Stimulated activated CD8-positive, alpha-beta memory T cell treated with anti-CD3 and anti-CD28 coated beads, Interleukin-12 subunit alpha, Interleukin-12 subunit beta, amount 100 ng/mL, for 1 hour (primary cell): ENCODE measurements around the gene XRCC4.
"Not testable (repeated sequence)": the region's sequence is repeated elsewhere in the genome, so short reads cannot be mapped to it uniquely, and the experiment has no call there.

Source experiments
- DNase-seq: peaks from one replicate; pipeline ENCODE4 v3.0.0-alpha.2; 2020; ENCODE audit warnings: low read depth

XRCC4 gene

DNA sequence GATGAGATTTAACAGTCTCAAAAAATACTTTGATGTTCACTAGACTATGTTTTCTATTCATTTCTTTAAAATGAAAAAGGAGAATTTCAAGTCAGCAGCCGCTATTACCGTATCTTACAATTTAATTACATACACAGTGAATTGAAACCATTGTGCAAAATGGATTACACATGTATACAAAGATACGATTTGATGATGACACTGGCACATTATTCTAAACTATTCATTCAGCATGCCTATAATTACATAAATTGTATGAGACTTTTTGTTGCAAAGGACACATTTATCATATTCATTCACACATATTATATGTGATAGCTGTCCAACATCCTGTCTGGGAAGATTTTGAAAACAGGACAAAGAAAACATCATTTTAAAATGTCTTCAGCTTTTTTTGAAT lies 275.9 kb downstream of the XRCC4 start:
- no peak for DNase-seq

DNA sequence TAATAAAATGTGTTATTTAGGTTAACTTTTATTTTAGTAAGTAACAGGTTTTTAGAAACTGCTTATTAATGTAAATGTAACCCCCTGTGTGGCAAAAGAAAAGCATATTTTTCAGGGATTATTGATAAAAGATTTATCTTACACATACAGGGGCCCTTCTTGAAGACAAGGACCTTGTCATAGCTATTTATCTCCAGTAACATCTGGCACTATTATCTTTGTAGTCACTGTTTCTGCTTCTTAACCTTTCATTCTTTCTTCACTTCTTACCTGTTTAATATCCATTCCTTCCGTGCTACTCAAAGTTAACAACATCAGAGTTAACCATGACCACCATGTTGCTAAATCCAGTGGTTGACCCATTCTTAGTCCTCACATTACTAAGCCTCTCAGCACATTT lies 276.4 kb downstream of the XRCC4 start:
- no peak for DNase-seq

DNA sequence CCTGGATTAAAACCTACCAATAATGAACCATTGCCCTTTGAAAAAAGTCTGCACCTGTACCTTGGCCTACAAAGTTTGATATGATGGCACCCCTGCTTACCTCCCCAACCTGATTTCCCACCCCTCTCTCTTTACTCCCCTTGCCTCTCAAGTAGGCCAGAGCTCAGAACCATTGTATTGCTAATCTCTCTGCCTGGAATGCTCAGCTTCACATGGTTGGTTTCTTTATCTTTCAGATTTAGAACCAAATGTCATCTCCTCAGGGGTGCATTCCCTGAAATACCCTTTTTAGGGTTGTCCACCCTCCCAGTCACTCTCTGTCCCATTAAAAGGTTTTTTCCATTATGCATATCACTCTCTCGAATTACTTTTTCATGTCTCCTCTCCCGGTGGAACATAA lies 277.6 kb downstream of the XRCC4 start:
- DNase-seq, result no peak

DNA sequence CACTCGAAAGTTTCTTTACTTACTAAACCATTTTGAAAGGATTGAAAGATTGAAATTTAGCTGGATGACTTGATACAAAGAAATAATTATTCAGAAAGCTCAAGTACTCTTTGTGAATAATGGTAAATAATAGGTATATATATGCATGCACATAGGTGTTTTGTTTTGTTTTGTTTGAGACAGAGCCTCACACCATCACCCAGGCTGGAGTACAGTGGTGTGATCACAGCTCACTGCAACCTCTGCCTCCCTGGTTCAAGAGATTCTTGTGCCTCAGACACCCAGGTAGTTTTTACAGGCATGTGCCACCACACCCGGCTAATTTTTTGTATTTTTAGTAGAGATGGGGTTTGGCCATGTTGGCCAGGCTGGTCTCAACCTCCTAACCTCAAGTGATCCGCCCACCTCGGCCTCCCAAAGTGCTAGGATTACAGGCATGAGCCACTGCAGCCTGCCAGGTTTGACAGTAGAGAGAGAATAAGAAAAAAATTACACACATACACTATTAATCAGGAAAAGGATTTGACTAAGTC lies 278.2 kb downstream of the XRCC4 start:
- DNase-seq, result not testable (repeated sequence)

DNA sequence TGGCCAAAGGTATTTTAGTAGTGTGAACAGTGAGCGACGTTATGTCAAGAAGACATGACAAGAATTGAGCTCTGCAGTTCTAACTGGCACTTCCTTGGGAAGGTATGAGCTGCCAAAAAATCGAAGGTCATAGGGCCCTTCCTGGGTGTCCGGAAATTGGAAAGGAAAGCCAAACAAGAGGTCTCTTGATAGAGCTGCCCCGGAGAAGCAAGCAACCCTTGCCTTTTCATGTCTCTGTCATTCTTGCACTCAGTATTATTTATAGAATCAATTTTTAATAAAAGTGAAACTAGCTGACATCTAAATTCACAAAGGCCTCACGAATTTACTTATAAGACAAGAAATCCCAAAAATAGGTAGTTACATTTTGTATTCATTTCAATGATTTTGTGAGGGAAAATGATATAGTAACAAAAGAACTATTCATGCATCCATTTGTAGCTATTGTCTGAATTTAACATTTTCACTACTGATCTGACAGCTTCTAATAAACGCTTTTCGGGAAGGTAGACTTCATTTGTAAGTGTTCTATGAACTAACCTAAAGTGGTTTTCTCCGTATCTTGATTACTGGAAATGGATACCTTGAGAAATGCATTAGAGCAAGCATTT lies 280.4 kb downstream of the XRCC4 start:
- DNase-seq, result no peak

DNA sequence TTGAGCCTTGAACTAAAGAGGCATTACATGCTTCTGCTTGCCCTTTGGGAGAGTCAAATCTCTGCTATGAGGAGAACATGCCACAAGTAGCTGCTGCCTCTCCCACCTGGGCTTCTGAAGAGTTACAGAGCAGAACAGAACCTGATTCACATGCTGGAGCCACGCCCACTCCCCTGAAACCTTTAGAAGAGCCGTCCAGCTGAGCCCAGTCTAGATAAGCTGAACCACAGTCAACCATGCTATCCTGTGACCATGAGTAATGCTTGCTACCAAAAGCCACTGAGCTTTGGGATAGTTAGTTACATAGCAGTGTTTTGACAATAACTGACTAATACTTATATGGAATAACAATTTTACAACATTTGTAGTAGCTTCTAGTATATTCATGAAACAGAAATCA lies 283.2 kb downstream of the XRCC4 start:
- DNase-seq, result no peak

DNA sequence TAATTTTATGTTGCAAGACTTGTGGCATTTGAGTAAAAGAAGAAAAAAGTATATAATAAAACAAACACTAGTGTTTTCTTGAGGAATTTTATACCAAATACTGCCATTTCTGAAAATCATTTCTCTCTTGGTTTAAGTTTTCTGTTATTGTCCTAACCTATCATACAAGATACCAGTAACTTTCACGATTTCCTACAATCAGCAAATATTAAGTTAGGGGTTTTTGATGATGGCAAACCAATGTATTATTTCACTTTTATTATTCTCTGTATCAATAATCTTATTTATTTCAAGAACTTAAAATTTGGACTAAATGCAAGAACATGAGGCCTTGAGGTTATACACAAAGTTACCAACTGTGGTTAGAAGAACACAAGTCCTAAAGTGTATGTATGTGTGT lies 285.2 kb downstream of the XRCC4 start:
- DNase-seq, result no peak

DNA sequence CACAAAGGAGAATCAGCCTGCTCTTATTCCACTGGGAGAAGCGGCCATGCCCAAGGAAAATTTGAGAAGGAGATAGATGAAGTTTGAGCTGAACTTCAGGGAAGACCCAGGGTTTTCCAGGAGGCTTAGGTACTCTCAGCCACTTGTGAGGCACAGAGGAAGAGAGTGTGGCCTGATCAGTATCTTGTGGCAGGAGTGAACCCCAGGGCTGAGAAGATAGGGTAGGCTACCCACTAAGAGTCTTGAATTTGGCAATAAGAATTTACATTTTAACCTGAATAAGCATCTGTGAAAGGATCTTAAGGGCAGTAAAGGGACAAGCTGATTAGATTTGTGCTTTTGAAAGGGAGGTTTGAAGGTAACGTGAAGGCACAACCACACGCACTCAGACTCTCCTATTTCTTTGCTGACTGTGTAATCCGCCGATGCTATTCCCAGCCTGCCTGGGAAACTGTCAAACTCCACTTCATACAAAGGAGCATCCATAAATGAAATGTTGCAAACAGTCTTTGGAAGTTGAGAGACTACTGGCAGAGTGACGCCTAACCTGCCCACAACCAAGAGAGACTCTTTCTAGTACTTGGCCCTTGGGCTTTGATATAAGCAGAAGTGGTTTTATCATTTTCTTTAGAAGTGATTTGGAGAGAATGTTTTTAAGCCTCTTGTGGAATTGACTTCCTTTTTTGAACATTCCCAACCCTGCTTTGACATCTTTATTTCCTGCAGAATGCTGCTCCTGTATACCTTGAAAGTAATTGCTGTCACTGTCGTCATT lies 286.0 kb downstream of the XRCC4 start:
- no peak for DNase-seq

DNA sequence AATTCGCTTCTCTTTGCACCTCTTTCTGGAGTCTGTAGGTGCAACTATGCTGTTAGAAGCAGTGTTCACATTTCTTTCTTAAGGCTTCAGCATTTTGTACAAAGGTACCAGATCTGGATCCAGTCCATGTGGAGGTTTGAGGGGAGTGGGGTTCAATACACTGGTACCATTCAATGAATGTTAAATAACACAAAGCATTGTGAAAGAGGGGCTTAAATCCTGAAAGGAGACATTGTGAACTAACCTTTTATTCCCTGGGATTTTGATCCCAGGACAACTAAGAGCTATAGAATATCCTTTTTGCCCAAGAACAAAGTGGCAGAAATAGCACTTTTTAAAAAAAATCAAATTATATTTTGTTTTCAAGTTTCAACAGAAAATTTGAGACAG lies 286.5 kb downstream of the XRCC4 start:
- no peak for DNase-seq

DNA sequence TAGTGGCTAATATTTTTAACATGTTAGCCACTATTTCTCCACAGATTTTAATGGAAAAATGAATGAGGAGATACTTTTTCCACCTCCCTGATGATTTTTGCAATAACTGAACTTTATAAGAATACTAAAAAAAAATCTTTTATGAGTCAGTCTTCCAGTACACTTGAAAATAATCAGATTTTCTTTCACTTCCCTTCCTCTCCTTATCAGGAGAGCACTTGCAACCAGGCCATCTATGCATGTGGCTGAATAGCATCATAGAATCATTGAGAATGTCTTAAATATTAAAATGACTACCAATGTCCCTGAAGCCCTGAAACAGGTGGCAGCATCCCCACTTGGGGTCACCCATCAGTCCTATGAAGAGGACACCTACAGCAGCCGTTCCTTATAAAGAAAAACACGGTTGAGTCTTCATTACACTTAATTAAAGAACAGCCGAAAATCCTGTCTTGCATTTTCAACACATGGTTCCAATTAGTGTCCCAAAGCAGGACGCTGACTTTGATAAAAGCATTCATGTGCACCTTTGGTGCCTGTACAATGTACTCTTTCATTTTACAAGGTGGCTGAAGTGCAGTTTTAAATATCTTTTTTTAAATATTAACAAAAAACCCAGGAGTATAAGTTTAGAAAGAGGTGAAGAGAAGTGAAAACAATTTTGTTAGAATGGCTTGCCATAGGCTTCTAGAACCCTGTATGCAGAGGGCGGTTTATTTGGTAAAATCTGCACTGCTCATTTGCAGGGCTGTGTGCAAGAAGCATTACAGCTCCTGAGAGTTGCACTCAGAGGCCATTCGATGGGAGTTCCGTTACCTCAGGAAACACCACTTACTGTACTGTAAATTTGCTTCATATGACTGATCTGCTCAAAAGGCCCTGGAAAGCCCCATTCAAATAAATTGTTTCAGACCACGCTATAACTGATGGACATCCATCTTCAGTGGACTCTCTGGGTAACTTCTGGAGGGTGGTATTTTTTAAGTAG lies 287.3 kb downstream of the XRCC4 start:
- DNase-seq, result no peak

DNA sequence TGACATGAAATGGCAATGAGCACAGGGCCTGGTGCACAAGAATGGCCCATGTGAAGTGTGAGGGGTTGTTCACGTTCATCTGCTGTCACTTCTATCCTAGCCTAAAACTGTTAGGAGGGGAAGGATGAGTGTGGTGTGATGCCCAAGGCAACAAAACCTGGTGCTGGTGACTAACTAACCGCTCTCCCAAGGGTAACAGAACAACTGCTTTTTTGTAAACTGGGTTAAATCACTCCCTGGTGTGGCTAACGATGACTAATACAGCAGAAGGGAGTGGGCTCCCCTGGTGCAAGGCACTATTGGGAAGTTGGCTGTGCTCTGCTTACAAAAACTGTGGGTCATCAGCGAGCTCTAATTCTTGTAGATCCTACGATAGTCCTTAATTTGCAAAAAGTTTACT lies 291.0 kb downstream of the XRCC4 start:
- DNase-seq, result no peak

DNA sequence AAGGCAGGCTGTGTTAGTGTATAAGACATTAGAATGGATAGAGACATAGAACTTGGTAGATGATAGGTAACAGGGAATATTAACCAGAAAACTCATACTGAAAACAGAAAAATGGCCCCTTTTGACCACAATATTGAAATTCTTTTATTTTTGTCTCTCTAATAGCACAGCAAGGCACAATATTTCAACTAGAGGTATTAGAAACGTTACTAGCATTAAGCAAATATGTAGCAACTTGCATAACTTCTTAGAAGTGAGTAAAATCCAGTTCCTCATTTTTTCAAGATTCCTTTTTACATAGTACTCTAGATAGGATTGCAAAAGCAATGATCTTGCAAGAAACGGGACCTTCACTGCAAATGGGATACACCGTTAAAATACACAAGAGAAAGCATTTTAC lies 291.5 kb downstream of the XRCC4 start:
- DNase-seq, result no peak

DNA sequence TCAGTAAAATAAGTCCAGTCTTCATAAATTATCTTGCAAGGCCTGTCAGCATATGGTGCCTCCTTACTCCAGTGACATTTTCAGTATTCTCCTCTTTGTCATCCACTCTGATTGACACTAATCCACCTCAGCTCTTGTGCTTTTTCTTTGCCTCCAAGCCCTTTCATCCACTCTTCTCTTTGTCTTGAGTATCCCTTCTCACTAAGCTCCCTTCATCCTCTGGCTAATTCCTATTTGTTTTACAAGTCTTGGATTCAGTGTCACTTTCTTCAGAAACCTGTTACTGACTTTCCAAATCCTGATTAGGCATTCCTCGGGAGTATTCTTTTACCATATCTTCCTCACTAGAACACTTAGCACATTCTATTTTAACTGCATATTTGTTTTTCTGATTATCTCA lies 293.6 kb downstream of the XRCC4 start:
- DNase-seq, result no peak

DNA sequence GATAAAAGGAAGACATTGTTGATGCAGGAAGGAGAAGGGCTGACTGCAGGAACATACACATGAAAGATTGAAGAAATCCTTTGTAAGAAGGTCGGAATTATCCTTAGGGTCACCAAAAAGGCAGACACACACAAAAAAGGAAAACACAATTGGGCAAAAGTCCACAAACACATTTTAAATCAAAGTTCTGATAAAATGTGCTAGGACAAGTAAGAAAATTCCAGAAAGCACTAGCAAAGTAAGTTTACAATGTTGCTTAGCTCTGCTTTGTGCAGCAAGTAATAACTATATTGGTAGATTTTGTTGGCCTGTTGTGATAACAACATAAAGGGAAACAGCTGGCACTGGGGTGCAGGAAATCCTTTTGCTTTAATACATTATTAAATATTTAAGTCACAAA lies 294.4 kb downstream of the XRCC4 start:
- DNase-seq, result no peak

DNA sequence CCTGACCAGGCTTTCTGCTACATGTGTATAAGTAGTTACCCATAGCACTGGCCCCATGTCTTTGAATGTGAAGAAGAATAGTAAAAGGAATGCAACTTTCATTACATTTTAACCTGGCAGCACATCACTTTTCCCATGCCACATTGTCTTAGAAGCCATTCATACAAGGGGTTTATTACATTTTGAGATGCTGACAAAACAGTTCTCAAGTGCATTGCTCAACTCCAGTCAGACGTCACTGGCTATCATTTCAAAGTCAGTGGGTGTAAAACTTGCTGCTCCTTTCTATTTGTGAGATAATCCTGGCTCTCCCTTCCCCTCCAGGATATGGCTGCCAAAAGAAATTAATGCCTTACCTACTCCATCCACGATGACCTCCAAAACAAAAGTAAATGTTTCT lies 297.2 kb downstream of the XRCC4 start:
- no peak for DNase-seq

DNA sequence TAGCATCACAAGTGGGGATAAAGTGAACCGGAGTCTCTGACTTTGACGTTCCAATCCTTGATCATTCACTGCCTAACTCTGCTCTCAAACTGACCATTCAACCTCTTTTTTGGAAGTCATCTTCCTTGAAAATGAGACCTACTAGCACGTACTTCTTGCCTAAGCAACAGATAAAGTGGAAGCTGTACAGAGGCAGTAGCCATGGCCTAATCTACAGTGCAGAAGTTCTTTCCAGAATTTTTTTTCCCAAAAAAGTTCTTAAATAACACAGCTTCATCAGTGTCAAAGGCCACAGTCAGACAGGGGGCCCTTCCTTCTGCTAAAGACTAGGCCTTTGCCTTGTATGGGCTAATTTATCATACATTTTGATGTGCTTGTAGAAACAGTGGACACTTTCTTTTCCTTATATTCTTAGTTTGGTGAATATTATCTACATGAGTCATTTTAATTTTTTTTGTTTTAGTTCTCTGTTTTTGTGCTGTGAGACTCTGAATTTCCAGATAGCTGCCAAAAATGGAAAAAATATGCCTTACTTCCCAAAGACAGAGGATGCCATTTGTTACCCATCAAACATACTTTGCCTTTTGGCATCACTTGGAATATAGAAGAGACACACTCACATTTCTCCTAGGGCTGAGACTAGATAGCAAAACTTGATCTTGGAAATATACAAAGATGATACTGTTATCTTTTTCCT lies 297.9 kb downstream of the XRCC4 start:
- DNase-seq, result no peak

DNA sequence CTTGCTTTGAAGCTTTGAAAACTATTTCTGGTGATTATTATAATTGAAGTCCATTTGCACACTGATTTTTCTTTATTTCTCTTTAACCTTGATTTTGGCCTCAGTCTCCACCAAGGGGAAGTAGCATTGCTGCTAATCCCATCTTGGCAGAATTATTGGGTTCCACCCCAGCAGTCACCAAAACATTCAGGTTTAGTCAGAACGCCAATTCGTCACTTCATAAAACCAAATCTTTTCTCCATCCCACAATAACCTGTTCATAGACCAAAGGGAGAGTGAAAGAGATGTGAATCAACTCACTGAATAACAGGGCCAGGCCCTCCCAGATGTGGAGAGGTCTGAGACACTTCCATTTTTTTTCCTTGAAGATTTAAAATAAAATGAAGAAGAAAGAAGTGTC lies 299.1 kb downstream of the XRCC4 start:
- DNase-seq, result no peak

DNA sequence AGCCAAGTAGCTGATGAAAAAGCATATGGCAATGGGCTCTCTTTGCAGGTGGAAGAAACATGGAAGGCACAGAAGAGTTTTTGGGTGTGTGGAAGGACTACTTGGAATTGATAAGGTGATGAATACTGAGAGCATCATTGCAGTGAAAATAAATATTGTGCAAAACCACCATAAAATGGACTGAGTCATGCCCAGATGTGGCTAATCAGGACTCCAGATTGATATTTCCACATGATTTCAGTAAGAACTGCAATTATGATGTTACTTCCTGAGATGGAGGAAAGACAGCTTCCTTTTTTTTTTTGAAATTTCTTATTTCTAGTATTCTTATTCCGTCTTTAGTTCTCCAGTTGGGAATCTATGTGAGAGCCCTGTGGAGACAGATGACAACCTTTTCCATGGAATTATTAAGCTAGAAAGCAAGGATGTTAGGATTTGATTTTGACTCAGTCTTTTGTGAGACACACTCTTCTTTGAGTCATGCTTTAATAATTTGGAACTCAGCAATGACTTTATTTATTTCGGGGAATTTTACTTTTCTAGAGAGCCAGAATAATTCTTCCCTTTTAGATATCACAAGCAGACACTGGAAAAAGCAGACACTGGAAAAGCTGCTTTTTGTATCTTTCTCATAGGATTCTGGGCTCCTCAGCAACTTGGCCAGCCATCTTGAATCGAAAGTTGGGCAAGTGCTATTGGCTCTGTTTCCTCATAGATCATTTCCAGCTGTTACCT lies 300.0 kb downstream of the XRCC4 start:
- no peak for DNase-seq

DNA sequence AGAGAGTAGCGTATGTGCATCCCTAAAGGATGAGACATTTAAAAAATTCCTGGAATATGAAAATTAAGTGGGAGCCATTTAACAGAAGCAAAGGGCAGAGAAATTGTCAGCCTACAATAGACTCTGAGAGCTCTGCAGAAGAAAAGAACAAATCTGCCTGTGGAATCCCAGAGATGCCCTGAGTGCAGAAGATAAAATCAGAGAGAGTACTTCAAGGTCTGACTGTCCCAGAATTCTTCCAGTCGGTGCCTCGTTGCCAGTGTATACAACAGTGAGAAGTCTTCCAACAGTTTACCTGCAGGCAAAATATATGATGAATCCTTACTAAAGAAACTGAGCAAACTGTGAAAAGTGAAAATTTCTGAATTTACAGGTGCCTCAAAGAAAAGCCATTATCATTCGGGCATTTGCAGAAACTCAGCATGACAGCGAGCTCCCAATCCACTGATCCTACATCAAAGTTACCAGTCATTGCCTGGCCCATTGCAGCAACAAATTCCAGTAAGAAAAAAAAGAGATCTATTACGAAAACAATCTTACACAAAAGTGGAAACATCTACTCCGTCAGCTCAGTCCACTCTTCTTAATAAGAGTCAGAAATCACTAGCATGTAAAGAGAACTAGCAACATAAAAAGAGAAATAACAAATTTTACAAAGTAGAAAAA lies 301.4 kb downstream of the XRCC4 start:
- no peak for DNase-seq

DNA sequence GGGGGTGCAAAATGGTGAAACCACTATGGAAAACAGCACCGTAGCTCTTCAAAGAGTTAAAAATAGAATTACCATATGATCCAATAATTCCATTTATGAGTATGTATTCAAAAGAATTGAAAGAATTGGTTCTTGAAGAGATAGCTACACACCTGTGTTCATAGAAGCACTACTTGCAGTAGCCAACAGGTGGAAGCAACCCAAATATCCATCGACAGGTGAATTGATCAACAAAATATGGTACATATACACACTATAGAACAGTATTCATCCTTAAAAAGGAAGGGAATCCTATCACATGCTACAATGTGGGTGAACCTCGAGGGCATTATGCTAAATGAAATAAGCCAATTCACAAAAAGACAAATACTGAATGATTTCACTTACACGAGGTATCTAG lies 308.5 kb downstream of the XRCC4 start:
- no peak for DNase-seq

DNA sequence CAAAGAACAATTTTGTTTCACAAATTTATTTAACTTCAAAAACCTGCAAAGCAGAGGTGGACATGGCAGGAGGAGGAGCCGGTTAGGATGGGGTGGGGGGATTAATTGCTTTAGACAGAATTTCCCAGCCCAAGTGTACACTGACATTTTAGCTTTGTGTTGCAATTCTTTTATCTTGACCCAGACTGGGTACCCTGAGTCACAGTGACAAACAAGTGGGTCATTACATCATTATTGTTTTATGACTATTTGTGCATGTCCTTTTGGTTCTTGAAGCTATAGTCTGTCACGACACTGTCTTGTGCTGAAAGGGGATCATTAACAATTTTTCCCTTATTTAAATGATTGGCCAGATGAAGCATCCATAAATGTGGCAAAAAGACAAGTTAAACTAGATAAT lies 309.7 kb downstream of the XRCC4 start:
- no peak for DNase-seq
